ENCODE data around the gene RIBC2.

The RIBC2 gene

GRCh38 chr22:45476814-45477213 is 63.3 kb downstream of the RIBC2 start:
- no peaks in the 10 kb centered on the region for H3F3A ChIP-seq (ENCODE audit: insufficient read depth, low read length)
- no peaks in the 10 kb centered on the region for H3K36me3 ChIP-seq (ENCODE audit: insufficient read depth, low read length)
- H3K9ac ChIP-seq (ENCODE audit: low read length), result no peak overlapping the region
- H3K27ac ChIP-seq (ENCODE audit: low read depth, low read length, poor library complexity, severe bottlenecking), result no peak overlapping the region
- H3K27me3 ChIP-seq (ENCODE audit: insufficient read depth, low read length), result peaks cover 5% of the 10 kb centered on the region; the same call in 1 of the 2 replicates
- no peaks in the 10 kb centered on the region for H4K20me1 ChIP-seq (ENCODE audit: insufficient read depth, low read length)
- no peaks in the 10 kb centered on the region for H3K4me1 ChIP-seq (ENCODE audit: insufficient read depth, low read length, severe bottlenecking)
- H3K9me2 ChIP-seq (ENCODE audit: low read depth, low read length), result no peaks in the 10 kb centered on the region
- H2AFZ ChIP-seq (ENCODE audit: low read length), result no peak overlapping the region
- H3K4me2 ChIP-seq (ENCODE audit: low read length), result no peak overlapping the region
- no peak overlapping the region for H3K4me3 ChIP-seq (ENCODE audit: low read depth, low read length, poor library complexity, severe bottlenecking)
- H3K79me2 ChIP-seq (ENCODE audit: insufficient read depth, low read length), result no peaks in the 10 kb centered on the region
- no peak for TF ChIP-seq CTCF (IDR thresholded peaks at IDR 0.05; ENCODE audit: low read length)
- TF ChIP-seq EZH2 (IDR thresholded peaks at IDR 0.05; ENCODE audit: borderline replicate concordance, low read length), result no peak
- H3K9me3 ChIP-seq (ENCODE audit: low read length), result no peaks in the 10 kb centered on the region

GRCh38 chr22:45477366-45478107 is 64.0 kb downstream of the RIBC2 start:
- TF ChIP-seq CTCF (IDR thresholded peaks at IDR 0.05; ENCODE audit: low read length) (no peak), EZH2 (IDR thresholded peaks at IDR 0.05; ENCODE audit: borderline replicate concordance, low read length) (no peak)
- Histone ChIP-seq H3K4me3 (ENCODE audit: low read depth, low read length, poor library complexity, severe bottlenecking) (no peak overlapping the region), H3K9ac (ENCODE audit: low read length) (no peak overlapping the region), H2AFZ (ENCODE audit: low read length) (no peak overlapping the region), H3F3A (ENCODE audit: insufficient read depth, low read length) (no peaks in the 10 kb centered on the region), H3K9me2 (ENCODE audit: low read depth, low read length) (no peaks in the 10 kb centered on the region), H3K9me3 (ENCODE audit: low read length) (no peaks in the 10 kb centered on the region), H3K4me1 (ENCODE audit: insufficient read depth, low read length, severe bottlenecking) (no peaks in the 10 kb centered on the region), H3K36me3 (ENCODE audit: insufficient read depth, low read length) (no peaks in the 10 kb centered on the region), H3K4me2 (ENCODE audit: low read length) (no peak overlapping the region), H3K79me2 (ENCODE audit: insufficient read depth, low read length) (no peaks in the 10 kb centered on the region), H3K27ac (ENCODE audit: low read depth, low read length, poor library complexity, severe bottlenecking) (no peak overlapping the region), H4K20me1 (ENCODE audit: insufficient read depth, low read length) (no peaks in the 10 kb centered on the region), H3K27me3 (ENCODE audit: insufficient read depth, low read length) (peaks cover 5% of the 10 kb centered on the region; the same call in 1 of the 2 replicates)

DNA sequence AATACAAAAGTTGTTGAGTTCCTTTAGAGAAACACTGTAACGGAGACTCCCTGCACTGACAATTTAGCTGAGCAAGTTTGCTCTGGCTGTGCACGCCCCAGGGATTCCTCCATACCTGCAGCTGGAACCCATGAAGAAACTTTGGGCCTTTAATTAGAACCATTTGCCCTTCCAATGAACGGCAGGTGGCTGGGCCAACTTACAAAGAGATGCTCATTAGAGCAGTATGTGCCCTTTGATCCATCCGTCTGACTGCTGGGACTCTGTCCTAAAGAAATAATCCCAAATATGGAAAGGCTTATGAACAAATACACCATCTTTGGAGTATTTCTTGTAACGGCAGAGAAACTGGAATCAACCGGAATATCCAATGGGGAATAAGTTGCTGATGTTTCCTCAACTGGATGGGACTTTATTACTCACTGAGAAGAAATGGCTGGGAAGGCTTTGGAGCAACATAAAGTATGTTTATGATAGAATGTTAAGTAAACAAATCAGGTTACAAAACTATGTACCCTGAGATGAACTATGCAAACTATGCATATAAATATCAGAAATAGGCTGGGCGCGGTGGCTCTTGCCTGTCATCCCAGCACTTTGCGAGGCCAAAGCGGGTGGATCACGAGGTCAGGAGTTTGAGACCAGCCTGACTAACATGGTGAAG is 64.7 kb downstream of the RIBC2 start:
- Histone ChIP-seq H3K9me3 (ENCODE audit: low read length) (no peaks in the 10 kb centered on the region), H3K27me3 (ENCODE audit: insufficient read depth, low read length) (peaks cover 5% of the 10 kb centered on the region; the same call in 1 of the 2 replicates), H3K27ac (ENCODE audit: low read depth, low read length, poor library complexity, severe bottlenecking) (no peak overlapping the region), H3K4me1 (ENCODE audit: insufficient read depth, low read length, severe bottlenecking) (no peaks in the 10 kb centered on the region), H2AFZ (ENCODE audit: low read length) (no peak overlapping the region), H4K20me1 (ENCODE audit: insufficient read depth, low read length) (no peaks in the 10 kb centered on the region), H3K4me2 (ENCODE audit: low read length) (no peak overlapping the region), H3K9me2 (ENCODE audit: low read depth, low read length) (no peaks in the 10 kb centered on the region), H3K4me3 (ENCODE audit: low read depth, low read length, poor library complexity, severe bottlenecking) (no peak overlapping the region), H3K79me2 (ENCODE audit: insufficient read depth, low read length) (no peaks in the 10 kb centered on the region), H3K9ac (ENCODE audit: low read length) (no peak overlapping the region), H3F3A (ENCODE audit: insufficient read depth, low read length) (no peaks in the 10 kb centered on the region), H3K36me3 (ENCODE audit: insufficient read depth, low read length) (no peaks in the 10 kb centered on the region)
- TF ChIP-seq CTCF (IDR thresholded peaks at IDR 0.05; ENCODE audit: low read length), result no peak

Data from OCI-LY1 (cell line).